MG63 (cell line): ENCODE data around the gene ZNF227. TPM values are rescaled to one million over a fixed set of nuclear protein-coding genes. Genes with fewer than 3 reads are reported as not detected.

Experiments
- DNase-seq: peaks from one replicate; pipeline ENCODE4 v3.0.0-alpha.2; 2020
- H3K27me3 ChIP-seq: fragments of 250-450 bp; sonication (Bioruptor Pico); 2 replicates; pipeline ENCODE4 v1.5.1; 2020; ENCODE audit warnings: mild to moderate bottlenecking, moderate library complexity
- H3K36me3 ChIP-seq: fragments of 250-450 bp; sonication (Bioruptor Pico); 2 replicates; pipeline ENCODE4 v1.5.1; 2020; ENCODE audit warnings: mild to moderate bottlenecking, moderate library complexity
- H3K4me3 ChIP-seq: fragments of 250-450 bp; sonication (Bioruptor Pico); 2 replicates; pipeline ENCODE4 v1.5.1; 2020; ENCODE audit warnings: mild to moderate bottlenecking, moderate library complexity
- H3K9me3 ChIP-seq: fragments of 250-450 bp; sonication (Bioruptor Pico); 2 replicates; pipeline ENCODE4 v1.5.1; 2020; ENCODE audit warnings: mild to moderate bottlenecking, moderate library complexity
- total RNA-seq: library from RNA; depleted of rRNA; stranded (reverse); fragments of >200 nt; shearing (Covaris generic); gene quantifications from 2 replicates; pipeline ENCODE4 v1.2.3, GENCODE V29; 2014; ENCODE audit warnings: low replicate concordance; rRNA removed

Gene ZNF227
- total RNA-seq, 1 experiment from 2014 or later, result 6.5 TPM

- DNase-seq, result no peak
- Histone ChIP-seq H3K36me3 (no peaks in the 10 kb centered on the region), H3K27me3 (no peaks in the 10 kb centered on the region), H3K9me3 (0 out of 2 replicates have a peak, but pooled peaks cover 4% of the 10 kb centered on the region), H3K4me3 (no peak overlapping the region)
Measured at GRCh38 chr19:44282846-44283245, 70.5 kb downstream of the ZNF227 start.

- no peaks in the 10 kb centered on the region for H3K27me3 ChIP-seq
Measured at GRCh38 chr19:44284968-44285367, 72.6 kb downstream of the ZNF227 start.

More at GRCh38 chr19:44284968-44285367, 72.6 kb downstream of the ZNF227 start:
- Histone ChIP-seq H3K36me3 (peaks cover 3% of the 10 kb centered on the region; the same call in 1 of the 2 replicates), H3K4me3 (no peak overlapping the region), H3K9me3 (no peaks in the 10 kb centered on the region)
- DNase-seq, result no peak

Other genes starting within 250 kb of the ZNF227 start
- 2.3 and 4.5 TPM in 2 replicates for gene ZNF155, start 228.3 kb upstream of the ZNF227 start, total RNA-seq
- 1.2 and 3.9 TPM in 2 replicates for gene ZNF230, start 209.6 kb upstream of the ZNF227 start, total RNA-seq
- 2.2 and 9.1 TPM in 2 replicates for gene ZNF222, start 187.2 kb upstream of the ZNF227 start, total RNA-seq
- gene ZNF223, start 160.5 kb upstream of the ZNF227 start, total RNA-seq, result 0.63 and 2.9 TPM in 2 replicates
- gene ZNF284, start 140.4 kb upstream of the ZNF227 start, total RNA-seq, result 1.4 and 1.7 TPM in 2 replicates
- 7.7 and 17.1 TPM in 2 replicates for gene ZNF224, start 118.2 kb upstream of the ZNF227 start, total RNA-seq
- 1.3 and 3.1 TPM in 2 replicates for gene ZNF225, start 99.1 kb upstream of the ZNF227 start, total RNA-seq
- gene ZNF234, start 71.0 kb upstream of the ZNF227 start, total RNA-seq, result 3.9 and 10.0 TPM in 2 replicates
- gene ZNF226, start 47.4 kb upstream of the ZNF227 start, total RNA-seq, result 8.8 and 12.7 TPM in 2 replicates
- gene ZNF233, start 47.4 kb downstream of the ZNF227 start, total RNA-seq, result 0.43 TPM in 1 of 2 replicates, not detected in the other
- 0.95 and 2.3 TPM in 2 replicates for gene ZNF235, start 92.5 kb downstream of the ZNF227 start, total RNA-seq
- gene ZNF112, start 144.1 kb downstream of the ZNF227 start, total RNA-seq, result 2.6 and 33.1 TPM in 2 replicates
- 1.1 and 3.2 TPM in 2 replicates for gene ZNF285, start 189.1 kb downstream of the ZNF227 start, total RNA-seq
- not detected in 2 replicates for gene ZNF229, start 235.9 kb downstream of the ZNF227 start, total RNA-seq